Activated B cell treated with CpG ODN at 0.5 μM for 24 hours (primary cell): Measurements from ENCODE around the gene USH1G. TPM values are rescaled to one million over a fixed set of nuclear protein-coding genes. Genes with fewer than 3 reads are reported as not detected.

Experiments
- ATAC-seq: fragments of 200-7000 bp; cut with Tn5 transposase; one replicate; pipeline ENCODE4 v1.10.0; 2021; ENCODE audit warnings: low read depth, mild to moderate bottlenecking, moderate library complexity
- CTCF ChIA-PET: fragments of 350-600 bp; sonication (Branson Sonifier 250); formaldehyde crosslinking; loops from one replicate; lab custom pipeline; 2021; ENCODE audit warnings: antibody characterized with exemption; lab: Charles Lee
- POLR2A ChIA-PET: fragments of 350-600 bp; sonication (Branson Sonifier 250); formaldehyde crosslinking; loops from one replicate; lab custom pipeline; 2021; ENCODE audit warnings: antibody characterized with exemption; lab: Charles Lee
- DNase-seq: peaks from one replicate; pipeline ENCODE4 v3.0.0; 2022
- H3K27ac Mint-ChIP-seq: one replicate; pipeline ENCODE4 v1.8.0; 2020; ENCODE audit warnings: mixed read lengths
- H3K27me3 Mint-ChIP-seq: one replicate; pipeline ENCODE4 v1.8.0; 2021; ENCODE audit warnings: mixed read lengths
- H3K36me3 Mint-ChIP-seq: one replicate; pipeline ENCODE4 v1.8.0; 2021; ENCODE audit warnings: low read depth, mixed read lengths
- H3K4me1 Mint-ChIP-seq: one replicate; pipeline ENCODE4 v1.8.0; 2021; ENCODE audit warnings: mixed read lengths
- H3K4me3 Mint-ChIP-seq: one replicate; pipeline ENCODE4 v1.8.0; 2020; ENCODE audit warnings: mild to moderate bottlenecking, mixed read lengths
- H3K9me3 Mint-ChIP-seq: one replicate; pipeline ENCODE4 v1.8.0; 2020; ENCODE audit warnings: mixed read lengths
- intact Hi-C: fragments of 100-400 bp; cut with micrococcal nuclease; formaldehyde crosslinking; loops from one replicate; pipeline ENCODE4 v1.15.1; 2024
- total RNA-seq: library from RNA; stranded (reverse); gene quantifications from 2 replicates; pipeline ENCODE4 v1.2.3, GENCODE V29; 2022
- TF ChIP-seq, protein P1 (sequence below): fragments of 200-600 bp; IDR thresholded peaks from one replicate; pipeline ENCODE4 v1.8.0; 2022; ENCODE audit warnings: antibody characterized with exemption, mild to moderate bottlenecking

Gene USH1G
- total RNA-seq, 1 donor from 2014 or later = not detected

DNA sequence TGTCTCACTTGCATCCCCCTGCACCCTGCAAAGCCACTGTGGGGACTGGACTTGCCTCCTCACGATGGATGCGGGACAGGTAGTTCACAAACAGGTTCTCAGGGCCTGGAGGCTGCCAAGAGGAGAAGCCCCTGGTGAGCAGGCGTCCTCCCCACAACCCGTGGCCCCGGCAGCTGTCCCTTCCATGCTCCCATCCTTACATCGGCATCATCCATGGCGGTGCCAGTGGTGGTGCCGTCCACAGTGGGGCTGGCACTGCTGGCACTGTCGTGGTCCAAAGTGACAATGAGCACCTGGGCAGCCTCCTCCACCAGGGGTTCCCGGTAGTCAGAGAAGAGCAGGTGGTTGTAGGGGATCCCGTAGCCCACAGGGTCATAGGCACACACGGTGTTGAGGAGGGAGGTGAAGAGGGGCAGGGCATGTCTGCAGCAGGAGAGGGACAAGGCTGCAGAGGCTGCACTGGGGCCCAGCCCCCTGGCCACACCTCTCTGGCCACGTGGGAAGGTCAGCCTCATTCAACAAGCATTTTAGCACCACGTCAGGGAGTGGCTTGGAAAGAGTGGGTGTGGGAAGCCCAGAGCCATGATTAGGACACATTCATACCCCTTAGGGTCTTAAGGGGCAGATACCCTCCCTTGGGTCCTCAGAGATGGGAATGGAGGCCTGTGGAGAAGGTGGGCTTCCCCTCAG lies 36.9 kb upstream of the USH1G start:
- Mint-ChIP-seq H3K27ac (no peak overlapping the region), H3K4me3 (no peak overlapping the region), H3K4me1 (peaks cover 9% of the 10 kb centered on the region), H3K27me3 (peaks cover 4% of the 10 kb centered on the region), H3K9me3 (no peaks in the 10 kb centered on the region), H3K36me3 (no peaks in the 10 kb centered on the region)
- ATAC-seq (no peak), DNase-seq (no peak)
- ChIA-PET CTCF (interaction anchor here (0.6 to 3.8 kb wide), 18 partner anchors 10 to 311 kb away, joined by 3 to 78 read pairs (median 7); partner anchors contain the start of genes ARMC7, HID1, MIF4GD and MRPL58), POLR2A (interaction anchor here (0.7 to 1.9 kb wide), 2 partner anchors 53 to 211 kb away, joined by 3 to 15 read pairs; partner anchors contain the start of gene MRPL58)
- intact Hi-C loops = loop anchor here (2.0 to 5.0 kb wide), 2 partner anchors 87 to 303 kb away; partner anchors contain the start of genes ATP5PD and KCTD2
- TF ChIP-seq, protein P1, sequence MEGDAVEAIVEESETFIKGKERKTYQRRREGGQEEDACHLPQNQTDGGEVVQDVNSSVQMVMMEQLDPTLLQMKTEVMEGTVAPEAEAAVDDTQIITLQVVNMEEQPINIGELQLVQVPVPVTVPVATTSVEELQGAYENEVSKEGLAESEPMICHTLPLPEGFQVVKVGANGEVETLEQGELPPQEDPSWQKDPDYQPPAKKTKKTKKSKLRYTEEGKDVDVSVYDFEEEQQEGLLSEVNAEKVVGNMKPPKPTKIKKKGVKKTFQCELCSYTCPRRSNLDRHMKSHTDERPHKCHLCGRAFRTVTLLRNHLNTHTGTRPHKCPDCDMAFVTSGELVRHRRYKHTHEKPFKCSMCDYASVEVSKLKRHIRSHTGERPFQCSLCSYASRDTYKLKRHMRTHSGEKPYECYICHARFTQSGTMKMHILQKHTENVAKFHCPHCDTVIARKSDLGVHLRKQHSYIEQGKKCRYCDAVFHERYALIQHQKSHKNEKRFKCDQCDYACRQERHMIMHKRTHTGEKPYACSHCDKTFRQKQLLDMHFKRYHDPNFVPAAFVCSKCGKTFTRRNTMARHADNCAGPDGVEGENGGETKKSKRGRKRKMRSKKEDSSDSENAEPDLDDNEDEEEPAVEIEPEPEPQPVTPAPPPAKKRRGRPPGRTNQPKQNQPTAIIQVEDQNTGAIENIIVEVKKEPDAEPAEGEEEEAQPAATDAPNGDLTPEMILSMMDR = no peak

DNA sequence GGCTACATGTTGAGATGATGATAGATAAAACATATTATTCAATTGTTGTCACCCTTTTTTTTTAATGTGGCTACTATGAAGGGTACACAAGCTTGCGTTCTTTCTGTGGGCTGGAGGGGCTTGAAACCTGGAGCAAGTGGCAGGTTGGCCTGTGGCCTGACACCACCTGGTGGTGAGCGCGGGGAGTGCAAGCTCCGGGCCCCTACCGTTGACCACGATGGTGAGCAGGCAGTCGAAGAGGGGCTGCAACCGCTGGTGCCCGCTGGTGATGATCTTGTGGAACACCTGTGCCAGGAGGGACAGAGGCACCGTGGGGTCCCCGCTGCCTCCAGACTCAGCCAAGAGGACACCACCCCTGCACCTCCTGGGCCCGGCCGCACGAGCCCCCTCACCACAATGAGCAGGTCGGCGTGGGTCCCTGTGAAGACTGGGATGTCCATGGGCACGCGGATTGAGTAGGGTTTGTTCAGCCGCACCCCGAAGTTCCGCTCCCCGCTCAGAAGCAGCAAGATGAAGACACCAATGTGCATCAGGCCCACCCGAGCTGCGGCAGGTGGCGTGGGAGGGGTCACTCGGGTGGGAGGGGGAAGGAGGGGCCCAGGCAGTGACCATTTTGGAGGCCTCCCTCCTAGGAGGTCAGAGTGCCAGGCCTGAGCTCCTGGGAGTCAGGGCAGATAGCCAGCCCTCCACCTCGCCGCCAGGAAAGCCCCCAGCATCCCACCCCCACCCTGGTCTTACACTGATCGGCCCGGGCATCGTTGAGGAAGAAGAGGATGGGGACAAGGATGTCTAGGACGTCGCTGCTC lies 35.1 kb upstream of the USH1G start:
- TF ChIP-seq, protein P1 = peak; percentile 31
- H3K27ac Mint-ChIP-seq = no peak overlapping the region
- H3K4me1 Mint-ChIP-seq = peaks cover 9% of the 10 kb centered on the region
- H3K4me3 Mint-ChIP-seq = no peak overlapping the region
- DNase-seq (peak; percentile 80), ATAC-seq (peak; percentile 83)
- ChIA-PET CTCF (interaction anchor here (0.7 to 1.7 kb wide), 19 partner anchors 11 to 454 kb away, joined by 3 to 13 read pairs (median 3); partner anchors contain the start of genes CD300H, HID1, NUP85 and OTOP2), POLR2A (interaction anchor here (1.1 kb wide), 1 partner anchor 246 kb away, joined by 5 read pairs; no protein-coding TSS in a partner anchor)
- H3K36me3 Mint-ChIP-seq = no peaks in the 10 kb centered on the region
- peaks cover 6% of the 10 kb centered on the region for H3K27me3 Mint-ChIP-seq
- no peaks in the 10 kb centered on the region for H3K9me3 Mint-ChIP-seq
- intact Hi-C loops = loop anchor here (1.0 to 5.0 kb wide), 3 partner anchors 35 to 301 kb away; partner anchors contain the start of gene USH1G

DNA sequence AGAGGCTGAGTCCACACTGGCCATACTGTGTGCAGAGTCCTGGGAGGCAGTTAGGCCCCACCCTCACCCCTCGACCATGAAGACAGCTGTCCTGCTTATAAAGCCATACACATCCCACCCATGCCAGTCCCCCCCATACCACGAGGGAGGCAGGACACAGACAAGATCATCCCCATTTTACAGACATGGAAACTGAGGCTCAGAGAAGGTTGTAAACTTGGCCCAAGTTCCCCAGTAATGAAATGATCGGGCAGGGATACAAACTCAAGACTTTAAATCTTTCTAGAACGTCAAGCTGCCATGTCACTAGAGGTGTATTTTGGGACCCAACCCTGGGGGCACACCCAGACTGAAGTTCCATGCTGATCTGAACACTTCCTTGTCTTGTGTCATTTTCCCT lies 33.0 kb upstream of the USH1G start:
- ChIA-PET POLR2A (no interaction called here), CTCF (interaction anchor here (0.8 to 1.0 kb wide), 2 partner anchors 31 to 164 kb away, joined by 3 read pairs; partner anchors contain the start of gene CDR2L)
- intact Hi-C loops = loop anchor here (5.0 kb wide), 1 partner anchor 299 kb away; no protein-coding TSS in a partner anchor
- no peaks in the 10 kb centered on the region for H3K36me3 Mint-ChIP-seq
- H3K9me3 Mint-ChIP-seq = no peaks in the 10 kb centered on the region
- peaks cover 8% of the 10 kb centered on the region for H3K27me3 Mint-ChIP-seq
- DNase-seq = no peak
- no peak for ATAC-seq
- H3K27ac Mint-ChIP-seq = no peak overlapping the region
- peaks cover 6% of the 10 kb centered on the region for H3K4me1 Mint-ChIP-seq
- no peak overlapping the region for H3K4me3 Mint-ChIP-seq
- TF ChIP-seq, protein P1 = no peak

DNA sequence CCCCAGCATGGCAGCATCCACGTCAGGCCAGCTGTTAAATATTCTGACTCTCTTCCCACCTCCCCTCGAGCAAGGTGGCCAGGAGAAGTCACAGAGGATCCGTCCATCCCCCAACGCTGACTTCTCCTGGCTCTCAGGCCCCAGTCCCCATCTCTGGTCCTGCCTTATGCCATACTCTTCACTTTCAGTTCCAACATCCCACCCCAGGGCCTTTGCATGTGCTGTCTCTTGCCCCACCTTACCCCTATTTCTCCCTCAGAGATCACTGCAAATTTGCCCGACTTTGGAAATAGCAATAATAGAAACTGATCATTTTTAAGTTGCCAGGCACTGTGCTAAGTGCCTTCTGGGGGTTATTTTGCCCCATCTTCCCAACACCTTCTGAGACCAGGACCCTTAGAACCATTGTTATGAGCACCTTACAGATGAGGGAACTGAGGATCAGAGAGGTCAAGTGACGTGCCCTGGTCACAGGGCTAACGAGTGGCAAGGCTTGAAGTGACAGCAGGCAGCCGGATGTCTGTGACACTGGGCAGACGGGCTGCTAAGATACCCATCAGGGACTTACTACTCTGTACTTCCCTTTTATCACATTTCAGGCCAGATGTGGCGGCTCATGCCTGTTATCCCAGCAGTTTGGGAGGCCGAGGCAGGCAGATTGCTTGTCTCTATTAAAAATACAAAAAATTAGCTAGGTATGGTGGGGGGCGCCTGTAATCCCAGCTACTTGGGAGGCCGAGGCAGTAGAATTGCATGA lies 31.8 kb upstream of the USH1G start:
- H3K27me3 Mint-ChIP-seq = peaks cover 13% of the 10 kb centered on the region
- H3K36me3 Mint-ChIP-seq = no peaks in the 10 kb centered on the region
- peaks cover 3% of the 10 kb centered on the region for H3K4me1 Mint-ChIP-seq
- no peak overlapping the region for H3K4me3 Mint-ChIP-seq
- POLR2A ChIA-PET = no interaction called here
- intact Hi-C loops = loop anchor here (5.0 kb wide), 1 partner anchor 298 kb away; no protein-coding TSS in a partner anchor
- no peaks in the 10 kb centered on the region for H3K9me3 Mint-ChIP-seq
- CTCF ChIA-PET = no interaction called here
- H3K27ac Mint-ChIP-seq = no peak overlapping the region
- no peak for ATAC-seq
- no peak for DNase-seq
- TF ChIP-seq, protein P1 = no peak
